GM10847 (cell line): Measurements from ENCODE around the gene COP1.

ENCODE experiments used
- POLR2A ChIP-seq: IDR thresholded peaks from 2 replicates; pipeline ENCODE4 v1.6.1; 2011; ENCODE audit not compliant: insufficient read length; ENCODE audit errors: extremely low read depth

Gene COP1

GRCh38 chr1:176033474-176033873 lies 173.6 kb downstream of the COP1 start:
- no peak for TF ChIP-seq POLR2A

DNA sequence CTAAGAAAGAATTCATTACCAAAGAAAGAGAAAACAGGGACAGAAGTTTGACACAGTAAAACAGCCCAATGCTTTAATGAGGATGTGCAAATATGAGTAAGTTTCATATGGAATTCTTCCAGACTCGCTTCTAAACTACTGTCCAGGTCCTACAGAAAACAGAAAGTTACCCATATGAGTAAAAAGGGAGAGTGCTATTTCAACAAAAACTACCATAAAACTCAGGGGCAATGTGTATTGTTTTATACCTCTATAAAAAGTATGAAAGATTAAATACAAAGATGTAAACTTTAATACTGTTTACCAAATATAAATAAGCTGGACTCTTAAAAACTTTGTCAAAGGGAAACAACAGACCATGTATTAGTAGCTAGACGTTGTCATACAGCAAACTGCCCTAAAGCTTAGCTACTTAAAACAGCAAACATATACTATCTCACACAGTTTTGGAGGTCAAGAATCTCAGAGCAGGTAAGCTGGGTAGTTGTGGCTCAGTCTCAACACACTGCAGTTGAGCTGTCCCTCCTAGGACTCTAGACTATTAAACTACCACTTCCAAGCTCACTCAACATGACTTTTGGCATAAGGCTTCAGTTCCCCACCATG lies 174.9 kb downstream of the COP1 start:
- TF ChIP-seq POLR2A = no peak

DNA sequence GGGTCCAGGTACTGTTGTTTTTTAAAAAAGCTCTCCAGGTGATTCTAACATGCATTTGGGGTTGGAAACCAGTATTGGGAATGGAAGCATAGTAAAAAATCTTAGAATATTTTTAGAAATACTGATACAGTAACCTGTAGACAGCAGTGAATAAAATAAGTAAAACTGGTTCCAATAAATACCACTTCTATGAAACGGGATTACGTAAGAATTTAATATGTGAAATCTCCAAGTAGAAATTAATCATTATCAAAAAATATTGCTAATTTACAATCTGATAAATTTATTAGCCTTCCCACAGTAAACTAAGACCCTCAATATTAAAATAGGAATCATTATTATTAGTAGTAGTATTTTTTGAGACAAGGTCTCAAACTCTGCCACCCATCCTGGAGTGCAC lies 177.5 kb downstream of the COP1 start:
- TF ChIP-seq POLR2A = no peak

- TF ChIP-seq POLR2A = no peak
Observed at GRCh38 chr1:176029155-176029554, 177.9 kb downstream of the COP1 start.

DNA sequence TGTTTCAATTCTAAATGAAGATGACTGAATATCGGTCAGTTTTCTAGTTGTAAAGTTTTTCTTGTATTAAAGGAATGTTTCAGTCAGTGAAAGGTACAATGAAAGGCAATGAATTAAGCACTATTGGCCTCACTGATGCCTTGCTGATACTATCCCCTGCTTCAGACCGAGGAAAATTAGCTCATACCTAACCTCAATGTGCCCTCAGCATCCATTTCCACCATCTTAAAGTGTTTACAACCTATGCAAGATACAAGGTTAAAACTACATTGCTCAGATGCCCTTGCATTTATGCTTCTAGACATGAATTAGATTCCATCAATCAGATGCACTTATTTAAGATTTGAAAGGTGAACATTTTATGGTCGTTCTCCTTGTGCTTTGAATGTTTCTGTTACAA lies 184.5 kb downstream of the COP1 start:
- TF ChIP-seq POLR2A = no peak

- TF ChIP-seq POLR2A = no peak
Observed at GRCh38 chr1:176017722-176018121, 189.4 kb downstream of the COP1 start.

GRCh38 chr1:176009951-176010350 lies 197.1 kb downstream of the COP1 start:
- TF ChIP-seq POLR2A = no peak

GRCh38 chr1:175984813-175985212 lies 222.3 kb downstream of the COP1 start:
- TF ChIP-seq POLR2A = no peak

DNA sequence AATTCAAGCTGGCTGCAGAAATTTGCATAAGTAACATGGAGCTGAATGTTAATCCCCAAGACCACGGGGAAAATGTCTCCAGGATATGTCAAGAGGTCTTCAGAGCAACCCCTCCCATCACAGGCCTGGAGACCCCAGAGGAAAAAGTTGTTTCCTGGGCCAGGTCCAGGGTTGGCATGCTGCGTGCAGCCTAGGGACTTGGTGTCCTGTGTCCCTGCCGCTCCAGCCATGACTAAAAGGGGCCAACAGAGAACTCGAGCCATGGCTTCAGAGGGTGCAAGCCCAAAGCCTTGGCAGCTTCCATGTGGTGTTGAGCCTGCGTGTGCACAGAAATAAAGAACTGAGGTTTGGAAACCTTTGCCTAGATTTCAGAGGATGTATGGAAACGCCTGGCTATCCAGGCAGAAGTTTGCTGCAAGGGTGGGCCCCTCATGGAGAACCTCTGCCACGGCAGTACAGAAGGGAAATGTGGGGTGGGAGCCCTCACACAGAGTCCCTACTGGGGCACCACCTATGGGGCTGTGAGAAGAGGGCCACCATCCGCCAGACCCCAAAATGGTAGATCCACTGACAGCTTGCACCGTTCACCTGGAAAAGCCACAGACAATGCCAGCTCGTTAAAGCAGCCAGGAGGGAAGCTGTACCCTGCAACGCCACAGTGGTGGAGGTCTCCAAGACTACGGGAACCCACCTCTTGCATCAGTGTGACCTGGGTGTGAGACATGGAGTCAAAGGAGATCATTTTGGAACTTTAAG lies 222.9 kb downstream of the COP1 start:
- no peak for TF ChIP-seq POLR2A

DNA sequence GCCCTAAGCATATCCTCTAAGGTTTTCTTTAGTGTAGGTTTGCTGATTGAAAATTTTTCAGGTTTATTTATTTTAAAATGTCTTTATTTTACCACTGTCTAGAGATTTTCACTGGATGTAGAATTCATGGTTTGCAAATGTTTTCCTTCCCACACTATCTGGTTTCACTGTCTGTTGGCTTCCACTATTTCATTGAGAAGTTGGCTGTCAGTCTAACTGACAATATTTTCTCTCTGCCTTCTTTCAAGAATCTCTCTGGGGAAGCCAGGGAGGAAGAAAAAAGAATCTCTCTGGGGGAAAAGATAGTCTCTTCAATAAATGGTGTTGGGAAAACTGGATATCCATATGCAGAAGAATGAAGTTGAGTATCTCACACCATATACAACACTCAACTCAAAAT lies 226.0 kb downstream of the COP1 start:
- no peak for TF ChIP-seq POLR2A

- no peak for TF ChIP-seq POLR2A
Observed at GRCh38 chr1:175978926-175979325, 228.2 kb downstream of the COP1 start.

DNA sequence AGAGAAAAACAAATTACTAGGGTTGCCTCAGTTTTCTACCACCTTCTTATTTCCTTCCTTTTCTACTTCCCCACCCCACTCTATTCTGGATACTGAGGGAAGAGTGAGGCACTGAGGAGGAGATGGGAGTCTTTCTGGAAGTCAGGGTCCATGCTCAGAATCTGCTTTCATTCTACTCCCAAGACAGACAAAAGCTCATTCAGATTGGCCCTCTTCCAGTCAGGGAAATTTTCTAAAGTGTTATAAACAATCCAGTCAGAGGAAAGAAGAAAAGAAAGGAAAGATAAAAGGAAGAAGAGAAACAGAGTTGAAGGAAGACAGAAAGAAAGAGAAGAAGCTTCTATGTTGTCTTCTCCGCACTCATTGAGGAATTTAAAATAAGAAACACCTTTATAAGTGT lies 228.6 kb downstream of the COP1 start:
- no peak for TF ChIP-seq POLR2A

- TF ChIP-seq POLR2A = no peak
Observed at GRCh38 chr1:175976865-175977642, 230.0 kb downstream of the COP1 start.

DNA sequence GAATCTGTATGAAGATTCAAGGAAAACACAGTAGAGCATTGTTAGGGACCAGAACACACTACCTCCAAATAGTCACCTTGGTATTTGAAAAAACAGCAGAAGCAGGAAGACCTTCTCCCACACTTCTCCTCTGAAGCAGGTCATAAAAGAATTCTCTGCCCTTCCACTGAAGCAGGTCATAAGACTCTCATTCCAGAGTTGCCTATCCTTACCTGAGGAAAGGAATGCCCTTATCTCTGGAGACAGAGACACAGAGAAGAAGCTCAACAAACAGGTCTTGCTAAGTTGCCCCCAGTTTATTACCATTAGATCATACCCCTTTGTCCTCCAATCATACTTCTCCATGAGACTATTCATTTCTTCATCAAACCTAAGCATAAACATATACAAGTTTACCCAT lies 237.9 kb downstream of the COP1 start:
- no peak for TF ChIP-seq POLR2A

- TF ChIP-seq POLR2A = no peak
Observed at GRCh38 chr1:175968486-175969172, 238.5 kb downstream of the COP1 start.

- no peak for TF ChIP-seq POLR2A
Observed at GRCh38 chr1:175963740-175964139, 243.3 kb downstream of the COP1 start.
